CD4-positive, alpha-beta memory T cell (primary cell): ENCODE data around the gene STKLD1. TPM values are rescaled to one million over a fixed set of nuclear protein-coding genes. Genes with fewer than 3 reads are reported as not detected.
A peak's percentile ranks its signal among the peaks of the same experiment; 100 is the strongest.

Experiments used
- CTCF ChIA-PET: fragments of 350-600 bp; sonication (Branson Sonifier 250); formaldehyde crosslinking; loops from one replicate; lab custom pipeline; 2021; ENCODE audit warnings: inconsistent platforms; ENCODE audit not compliant: partially characterized antibody; lab: Charles Lee
- POLR2A ChIA-PET: fragments of 350-600 bp; sonication (Branson Sonifier 250); formaldehyde crosslinking; loops from one replicate; lab custom pipeline; 2021; ENCODE audit not compliant: partially characterized antibody; lab: Charles Lee
- DNase-seq, 5 donors: peaks; one replicate each; pipeline versions ENCODE4 v3.0.0 to v3.0.0-alpha.2; 2020 to 2022; ENCODE audit warnings: mixed read lengths in 1 of 5
- H3K27ac ChIP-seq: one replicate; pipeline ENCODE4 v1.7.0; 2013; ENCODE audit warnings: low read depth, low read length
- H3K27me3 ChIP-seq: 2 replicates; pipeline ENCODE4 v1.7.0; 2013; ENCODE audit warnings: mild to moderate bottlenecking, low read length, moderate library complexity; ENCODE audit not compliant: insufficient read depth
- H3K36me3 ChIP-seq: 2 replicates; pipeline ENCODE4 v1.7.0; 2013; ENCODE audit warnings: mild to moderate bottlenecking, low read length, moderate library complexity; ENCODE audit not compliant: insufficient read depth
- H3K4me1 ChIP-seq: 2 replicates; pipeline ENCODE4 v1.7.0; 2013; ENCODE audit warnings: mild to moderate bottlenecking, low read length, moderate library complexity; ENCODE audit not compliant: insufficient read depth
- H3K4me3 ChIP-seq, 2 donors: one replicate each; pipeline ENCODE4 v1.7.0; 2013; ENCODE audit warnings: low read length in 2 of 2, mild to moderate bottlenecking in 1 of 2
- H3K9me3 ChIP-seq, 2 donors: one replicate each; pipeline ENCODE4 v1.7.0; 2013; ENCODE audit warnings: low read length in 2 of 2, control low read depth in 1 of 2; ENCODE audit not compliant: control insufficient read depth in 1 of 2
- H3K27ac Mint-ChIP-seq, 7 donors: one replicate each; pipeline ENCODE4 v1.8.0; 2020 to 2021; ENCODE audit warnings: mixed read lengths in 7 of 7, mild to moderate bottlenecking in 6 of 7, inconsistent platforms in 3 of 7, moderate library complexity in 3 of 7
- H3K27me3 Mint-ChIP-seq, 2 donors: one replicate each; pipeline ENCODE4 v1.8.0; 2020 to 2021; ENCODE audit warnings: mixed read lengths in 2 of 2
- H3K36me3 Mint-ChIP-seq, 2 donors: one replicate each; pipeline ENCODE4 v1.8.0; 2020 to 2021; ENCODE audit warnings: mixed read lengths in 2 of 2, inconsistent platforms in 1 of 2, mild to moderate bottlenecking in 1 of 2
- H3K4me1 Mint-ChIP-seq, 4 donors: one replicate each; pipeline ENCODE4 v1.8.0; 2020 to 2021; ENCODE audit warnings: mixed read lengths in 4 of 4, mild to moderate bottlenecking in 1 of 4
- H3K4me3 Mint-ChIP-seq, 8 donors: one replicate each; pipeline ENCODE4 v1.8.0; 2020 to 2021; ENCODE audit warnings: mixed read lengths in 8 of 8, mild to moderate bottlenecking in 7 of 8, moderate library complexity in 6 of 8, inconsistent platforms in 3 of 8
- H3K9me3 Mint-ChIP-seq, 8 donors: one replicate each; pipeline ENCODE4 v1.8.0; 2020 to 2021; ENCODE audit warnings: mixed read lengths in 8 of 8, mild to moderate bottlenecking in 5 of 8, inconsistent platforms in 3 of 8, moderate library complexity in 1 of 8
- intact Hi-C: fragments of 100-400 bp; cut with micrococcal nuclease; formaldehyde crosslinking; loops from one replicate; pipeline ENCODE4 v1.15.1; 2023
- polyA plus RNA-seq, 2 donors: library from polyadenylated mRNA; unstranded; fragments of 300-500 nt; fragmentation: Illumina TruSeq; gene quantifications; one replicate each; pipeline ENCODE4 v1.2.3, GENCODE V29; 2021
- total RNA-seq, 2 experiments: library from RNA; stranded (reverse); gene quantifications; one replicate each; pipeline ENCODE4 v1.2.3, GENCODE V29; 2021

The STKLD1 gene
- total and polyA plus RNA-seq, 4 experiments from 2014 or later = 1.4 to 2.1 (median 1.5) TPM; not detected in 1

GRCh38 chr9:133428617-133429101 is 52.5 kb downstream of the STKLD1 start:
- Mint-ChIP-seq H3K4me3 (no peak overlapping the region), H3K36me3 (no peaks in the 10 kb centered on the region), H3K27me3 (peaks cover 13 to 17% of the 10 kb centered on the region in 2 donors), H3K9me3 (no peaks in the 10 kb centered on the region), H3K27ac (no peak overlapping the region), H3K4me1 (peaks cover 3 to 8% (median 4%) of the 10 kb centered on the region in 4 donors)
- intact Hi-C loops = no loop called here
- DNase-seq = no peak
- ChIA-PET POLR2A (no interaction called here), CTCF (no interaction called here)
- Histone ChIP-seq H3K27ac (no peak overlapping the region), H3K4me3 (no peak overlapping the region), H3K36me3 (no peaks in the 10 kb centered on the region), H3K4me1 (no peaks in the 10 kb centered on the region), H3K9me3 (no peaks in the 10 kb centered on the region), H3K27me3 (peaks cover 6% of the 10 kb centered on the region)

- CTCF ChIA-PET = no interaction called here
- no peaks in the 10 kb centered on the region for H3K4me1 ChIP-seq
- Mint-ChIP-seq H3K27ac (no peak overlapping the region), H3K9me3 (no peaks in the 10 kb centered on the region), H3K27me3 (peaks cover 13 to 17% of the 10 kb centered on the region in 2 donors), H3K36me3 (no peaks in the 10 kb centered on the region), H3K4me1 (peaks cover 3 to 8% (median 4%) of the 10 kb centered on the region in 4 donors), H3K4me3 (no peak overlapping the region)
- peak in 1 of 5 donors; percentile 15 for DNase-seq
- H3K4me3 ChIP-seq = no peak overlapping the region
- POLR2A ChIA-PET = no interaction called here
- H3K36me3 ChIP-seq = no peaks in the 10 kb centered on the region
- no peaks in the 10 kb centered on the region for H3K9me3 ChIP-seq
- H3K27ac ChIP-seq = no peak overlapping the region
- peaks cover 6% of the 10 kb centered on the region for H3K27me3 ChIP-seq
- intact Hi-C loops = no loop called here
Measured at GRCh38 chr9:133429214-133429613, 53.0 kb downstream of the STKLD1 start.

- H3K9me3 Mint-ChIP-seq = no peaks in the 10 kb centered on the region
- peaks cover 3 to 8% (median 4%) of the 10 kb centered on the region in 4 donors for H3K4me1 Mint-ChIP-seq
- H3K27ac Mint-ChIP-seq = no peak overlapping the region
- Histone ChIP-seq H3K9me3 (no peaks in the 10 kb centered on the region), H3K36me3 (no peaks in the 10 kb centered on the region), H3K4me1 (no peaks in the 10 kb centered on the region), H3K27ac (no peak overlapping the region), H3K4me3 (no peak overlapping the region), H3K27me3 (peaks cover 6% of the 10 kb centered on the region)
- DNase-seq = peak in 1 of 5 donors; percentile 35
- intact Hi-C loops = no loop called here
- H3K4me3 Mint-ChIP-seq = peak overlapping the region in 4 of 8 donors; percentile 3 to 62 (median 16)
- peaks cover 13 to 17% of the 10 kb centered on the region in 2 donors for H3K27me3 Mint-ChIP-seq
- POLR2A ChIA-PET = no interaction called here
- H3K36me3 Mint-ChIP-seq = no peaks in the 10 kb centered on the region
- CTCF ChIA-PET = interaction anchor here (3.0 kb wide), 1 partner anchor 24 kb away, joined by 9 read pairs; no protein-coding TSS in a partner anchor
Measured at GRCh38 chr9:133429641-133430161, 53.5 kb downstream of the STKLD1 start.

GRCh38 chr9:133430244-133430643 is 54.1 kb downstream of the STKLD1 start:
- Histone ChIP-seq H3K4me1 (no peaks in the 10 kb centered on the region), H3K27me3 (peaks cover 6% of the 10 kb centered on the region), H3K27ac (no peak overlapping the region), H3K4me3 (no peak overlapping the region), H3K9me3 (no peaks in the 10 kb centered on the region), H3K36me3 (no peaks in the 10 kb centered on the region)
- Mint-ChIP-seq H3K4me3 (peak overlapping the region in 5 of 8 donors; percentile 3 to 70 (median 16)), H3K9me3 (no peaks in the 10 kb centered on the region), H3K27ac (no peak overlapping the region), H3K27me3 (peaks cover 13 to 17% of the 10 kb centered on the region in 2 donors), H3K36me3 (no peaks in the 10 kb centered on the region), H3K4me1 (peaks cover 3 to 8% (median 4%) of the 10 kb centered on the region in 4 donors)
- ChIA-PET POLR2A (no interaction called here), CTCF (interaction anchor here (3.0 kb wide), 1 partner anchor 25 kb away, joined by 9 read pairs; no protein-coding TSS in a partner anchor)
- no peak for DNase-seq
- intact Hi-C loops = no loop called here

- no peaks in the 10 kb centered on the region for H3K36me3 ChIP-seq
- Mint-ChIP-seq H3K4me3 (no peak overlapping the region), H3K27ac (no peak overlapping the region), H3K27me3 (peaks cover 4% of the 10 kb centered on the region in 2 donors), H3K36me3 (no peaks in the 10 kb centered on the region), H3K9me3 (no peaks in the 10 kb centered on the region), H3K4me1 (peaks cover 0 to 4% (median 0%) of the 10 kb centered on the region in 4 donors)
- no peaks in the 10 kb centered on the region for H3K27me3 ChIP-seq
- H3K4me1 ChIP-seq = no peaks in the 10 kb centered on the region
- DNase-seq = no peak
- intact Hi-C loops = no loop called here
- POLR2A ChIA-PET = no interaction called here
- no peak overlapping the region for H3K4me3 ChIP-seq
- no peaks in the 10 kb centered on the region for H3K9me3 ChIP-seq
- CTCF ChIA-PET = no interaction called here
- no peak overlapping the region for H3K27ac ChIP-seq
Measured at GRCh38 chr9:133433351-133433843, 57.2 kb downstream of the STKLD1 start.

GRCh38 chr9:133436681-133437080 is 60.5 kb downstream of the STKLD1 start:
- H3K27ac ChIP-seq = no peak overlapping the region
- H3K9me3 Mint-ChIP-seq = no peaks in the 10 kb centered on the region
- H3K27ac Mint-ChIP-seq = no peak overlapping the region
- no peaks in the 10 kb centered on the region for H3K36me3 Mint-ChIP-seq
- H3K4me1 ChIP-seq = no peaks in the 10 kb centered on the region
- H3K36me3 ChIP-seq = no peaks in the 10 kb centered on the region
- no peaks in the 10 kb centered on the region for H3K27me3 ChIP-seq
- no peak overlapping the region for H3K4me3 ChIP-seq
- POLR2A ChIA-PET = no interaction called here
- DNase-seq = no peak
- H3K9me3 ChIP-seq = no peaks in the 10 kb centered on the region
- H3K4me3 Mint-ChIP-seq = no peak overlapping the region
- H3K4me1 Mint-ChIP-seq = no peaks in the 10 kb centered on the region
- CTCF ChIA-PET = no interaction called here
- intact Hi-C loops = no loop called here
- H3K27me3 Mint-ChIP-seq = peaks cover 0 to 1% of the 10 kb centered on the region in 2 donors

- Mint-ChIP-seq H3K27ac (no peak overlapping the region), H3K4me1 (no peaks in the 10 kb centered on the region), H3K9me3 (no peaks in the 10 kb centered on the region), H3K27me3 (no peaks in the 10 kb centered on the region), H3K4me3 (no peak overlapping the region), H3K36me3 (no peaks in the 10 kb centered on the region)
- Histone ChIP-seq H3K27me3 (no peaks in the 10 kb centered on the region), H3K4me3 (no peak overlapping the region), H3K27ac (no peak overlapping the region), H3K9me3 (no peaks in the 10 kb centered on the region), H3K36me3 (no peaks in the 10 kb centered on the region), H3K4me1 (no peaks in the 10 kb centered on the region)
- POLR2A ChIA-PET = no interaction called here
- intact Hi-C loops = no loop called here
- CTCF ChIA-PET = no interaction called here
- no peak for DNase-seq
Measured at GRCh38 chr9:133437753-133438531, 61.8 kb downstream of the STKLD1 start.
